Stimulated activated CD4-positive, alpha-beta T cell treated with anti-CD3 and anti-CD28 coated beads, Interleukin-4, amount 100 ng/mL, for 4 hours (primary cell): ENCODE data around the gene ABCC11.

ENCODE experiments used
- DNase-seq, 2 experiments: peaks; one replicate each; pipeline ENCODE4 v3.0.0-alpha.2; 2020

Gene ABCC11

DNA sequence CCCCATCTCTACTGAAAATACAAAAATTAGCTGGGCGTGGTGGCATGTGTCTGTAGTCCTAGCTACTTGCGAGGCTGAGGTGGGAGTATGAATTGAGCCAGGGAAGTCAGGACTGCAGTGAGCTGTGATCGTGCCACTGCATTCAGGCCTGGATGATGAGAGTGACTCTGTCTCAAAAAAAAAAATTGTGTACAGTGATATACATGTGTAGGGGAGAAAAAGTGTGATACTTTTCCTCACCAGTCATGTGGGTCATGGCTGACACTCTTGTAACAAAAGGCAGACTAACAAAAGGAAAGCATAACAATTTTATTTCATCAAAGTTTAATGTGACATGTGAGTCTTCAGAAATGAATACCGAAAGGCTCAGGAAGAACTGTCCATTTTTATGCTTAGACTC is 89.5 kb downstream of the ABCC11 start:
- no peak for DNase-seq

DNA sequence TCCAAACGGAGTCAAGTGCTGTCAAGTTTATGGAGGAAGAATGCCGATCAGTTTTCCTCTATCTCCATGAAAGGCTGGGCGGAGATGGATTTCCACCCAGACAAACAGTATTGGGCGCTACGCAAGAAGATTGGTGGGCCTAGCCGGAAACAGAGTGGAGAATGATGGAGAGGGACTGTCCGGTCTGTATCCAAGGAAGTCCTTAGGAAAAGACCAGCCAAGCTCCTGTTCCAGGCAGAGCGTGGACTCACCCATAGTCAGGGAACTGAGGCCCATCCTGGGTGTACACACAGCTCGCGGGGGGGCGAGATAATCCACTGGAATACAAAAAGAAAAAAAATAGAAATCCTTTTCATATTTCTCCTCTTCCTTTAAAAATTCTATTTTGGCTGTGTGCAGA is 90.0 kb downstream of the ABCC11 start:
- DNase-seq, result no peak

DNA sequence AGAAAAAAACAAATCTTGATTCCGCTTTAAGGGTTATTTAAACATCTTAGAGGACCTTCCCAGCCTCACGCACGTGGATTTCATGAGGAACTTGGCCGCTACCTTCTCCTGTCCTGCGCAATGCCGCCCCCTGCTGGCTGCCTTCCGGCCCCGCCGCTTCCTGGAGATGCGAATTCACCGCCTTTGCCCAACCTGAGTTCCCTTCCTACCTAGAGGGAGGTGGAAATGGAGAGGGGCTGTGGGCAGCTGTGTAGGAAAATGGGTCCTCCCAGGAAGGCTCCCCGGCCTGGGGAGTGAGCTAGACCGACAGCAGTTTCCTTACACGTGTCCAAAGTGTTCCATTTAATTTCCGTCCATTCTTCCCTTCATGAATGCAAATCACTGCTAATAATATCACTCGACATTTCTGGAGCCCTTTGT is 90.5 kb downstream of the ABCC11 start:
- peak; percentile 69 to 91 for DNase-seq

DNA sequence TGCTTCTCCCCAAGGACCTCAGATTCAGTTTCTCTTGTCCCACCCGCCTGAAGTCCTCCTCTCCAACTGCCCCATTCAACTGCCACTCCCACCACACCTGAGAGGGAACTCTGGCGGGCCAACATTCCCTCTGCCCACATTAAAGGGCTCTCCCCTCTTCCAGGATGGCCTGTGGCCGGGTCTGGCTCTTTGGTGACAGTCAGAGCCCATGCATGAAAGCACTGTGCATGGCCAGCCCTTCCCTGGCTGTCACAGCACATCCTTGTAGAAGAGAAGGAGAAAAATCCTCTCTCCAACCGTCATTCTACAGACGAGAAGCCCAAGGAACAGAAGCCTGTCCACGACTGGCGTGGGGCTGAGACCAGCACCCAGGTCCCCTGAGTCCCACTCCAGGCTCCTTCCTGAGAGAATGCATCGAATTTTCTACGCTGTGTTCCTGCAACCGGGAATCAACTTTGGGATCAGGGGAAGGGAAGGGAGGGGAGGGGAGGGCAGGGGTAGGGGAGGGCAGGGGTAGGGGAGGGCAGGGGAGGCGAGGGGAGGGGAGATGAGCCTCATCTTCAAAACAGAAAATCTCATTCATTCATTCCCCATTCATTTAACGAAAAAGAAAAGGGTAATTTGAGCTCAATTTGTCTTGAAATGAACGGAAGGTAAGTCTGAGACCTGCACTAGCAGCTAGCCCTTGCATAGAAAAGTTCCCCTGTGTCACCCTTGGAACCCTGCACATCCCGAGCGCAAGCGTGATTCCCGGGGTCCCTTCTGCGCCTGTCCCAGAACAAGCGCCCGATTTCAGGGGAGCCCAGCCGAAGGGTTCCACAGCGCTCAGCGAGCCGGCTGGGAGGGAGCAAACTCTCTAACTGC is 91.2 kb downstream of the ABCC11 start, which contains the start of gene ABCC12:
Gene ABCC12, minus strand, starts transcription at position 68 of the 864 bp plus-strand sequence. CDS start 9,569 bp downstream, outside the sequence.
- DNase-seq, result no peak

DNA sequence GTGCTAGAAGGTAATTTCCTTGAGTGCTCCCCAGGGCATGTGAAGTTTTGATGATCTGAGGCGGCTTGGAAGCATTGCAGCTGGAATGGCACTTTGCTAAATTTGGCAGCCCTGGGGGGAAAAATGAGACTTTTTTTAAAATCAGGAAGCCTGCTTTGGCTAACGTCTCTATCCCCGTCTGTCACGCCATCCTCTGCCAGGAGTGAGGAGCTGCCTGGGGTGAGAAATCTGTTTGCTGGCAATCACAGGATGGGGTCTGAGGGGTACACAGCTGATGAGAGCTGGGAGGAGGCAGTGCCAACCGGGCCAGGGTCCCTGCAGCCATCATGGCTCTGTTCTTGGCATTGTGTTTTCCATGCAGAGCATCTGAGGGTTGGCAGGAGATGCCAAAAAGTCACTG is 93.6 kb downstream of the ABCC11 start:
- DNase-seq, result no peak

DNA sequence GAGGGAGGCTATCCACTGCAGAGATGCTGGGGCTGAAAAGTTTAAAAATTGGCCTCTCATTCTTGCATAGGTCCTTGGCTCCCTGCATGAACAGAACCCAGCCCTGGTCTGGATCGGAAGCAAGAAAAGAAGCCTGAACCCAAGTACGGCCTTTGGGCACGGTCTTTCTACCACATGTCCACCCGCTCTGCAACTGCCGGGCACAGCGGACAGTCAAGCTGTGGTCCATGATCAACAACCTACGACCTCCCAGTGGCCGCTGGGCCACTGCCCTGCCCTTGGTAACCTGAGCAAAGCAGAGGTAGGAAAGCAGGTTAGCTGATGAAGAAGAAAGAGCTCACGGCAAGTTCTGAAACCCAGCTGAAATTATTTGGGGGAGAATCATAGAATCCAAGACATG is 95.1 kb downstream of the ABCC11 start:
- DNase-seq, result no peak

DNA sequence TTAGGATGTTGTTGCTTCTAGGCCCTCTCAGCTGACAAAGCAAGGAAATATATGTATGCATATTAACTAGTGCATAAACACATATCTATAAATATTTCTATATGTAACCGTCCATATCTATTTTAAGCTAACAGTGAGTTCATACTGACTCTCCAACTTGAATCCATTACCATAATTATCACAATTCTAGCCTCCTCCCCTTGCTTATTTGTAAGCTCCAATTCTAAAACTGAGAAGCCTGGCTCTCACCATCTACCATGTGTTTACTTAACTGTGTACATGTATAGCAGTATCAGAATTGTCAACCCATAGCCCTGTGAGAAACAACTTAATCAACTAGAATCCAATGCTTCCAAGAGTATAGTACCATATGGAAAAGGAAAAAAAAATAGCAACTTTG is 96.6 kb downstream of the ABCC11 start:
- no peak for DNase-seq

DNA sequence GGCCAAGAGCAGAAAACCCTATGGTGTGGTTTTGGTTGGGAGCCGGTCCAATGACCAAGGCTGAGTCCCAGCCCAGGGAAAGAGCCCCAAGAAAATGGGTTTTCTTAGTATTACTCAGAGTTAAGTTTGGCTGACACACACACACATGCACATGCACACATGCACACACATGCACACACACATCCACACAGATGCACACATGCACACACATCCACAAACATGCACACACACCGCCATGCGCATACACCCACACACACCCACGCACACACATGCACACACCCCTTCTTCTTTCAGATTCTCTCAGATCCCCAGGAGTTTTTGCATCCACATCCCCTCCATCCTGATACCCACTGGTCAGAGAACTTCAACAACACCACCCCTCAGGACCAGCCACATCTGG is 100.6 kb downstream of the ABCC11 start:
- no peak for DNase-seq

DNA sequence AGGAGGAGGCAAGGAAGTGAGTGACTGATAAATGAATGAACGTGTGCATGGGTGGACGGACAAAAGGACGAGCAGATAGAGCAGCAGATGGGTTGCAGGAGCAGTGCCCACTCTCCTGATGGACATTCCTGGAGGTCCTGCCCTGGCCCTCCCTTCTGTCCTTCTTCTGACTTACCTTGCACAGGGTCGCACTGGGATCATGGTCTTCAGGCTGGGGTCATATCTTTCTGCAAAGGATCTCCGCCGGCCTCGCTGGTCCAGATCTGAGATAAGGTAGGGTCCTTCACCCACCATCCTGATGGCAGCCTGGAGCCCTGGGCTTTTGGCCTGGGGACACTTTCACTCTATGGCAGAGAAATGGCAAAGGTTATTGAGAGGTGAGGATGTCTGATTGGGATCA is 101.2 kb downstream of the ABCC11 start:
- DNase-seq, result no peak

DNA sequence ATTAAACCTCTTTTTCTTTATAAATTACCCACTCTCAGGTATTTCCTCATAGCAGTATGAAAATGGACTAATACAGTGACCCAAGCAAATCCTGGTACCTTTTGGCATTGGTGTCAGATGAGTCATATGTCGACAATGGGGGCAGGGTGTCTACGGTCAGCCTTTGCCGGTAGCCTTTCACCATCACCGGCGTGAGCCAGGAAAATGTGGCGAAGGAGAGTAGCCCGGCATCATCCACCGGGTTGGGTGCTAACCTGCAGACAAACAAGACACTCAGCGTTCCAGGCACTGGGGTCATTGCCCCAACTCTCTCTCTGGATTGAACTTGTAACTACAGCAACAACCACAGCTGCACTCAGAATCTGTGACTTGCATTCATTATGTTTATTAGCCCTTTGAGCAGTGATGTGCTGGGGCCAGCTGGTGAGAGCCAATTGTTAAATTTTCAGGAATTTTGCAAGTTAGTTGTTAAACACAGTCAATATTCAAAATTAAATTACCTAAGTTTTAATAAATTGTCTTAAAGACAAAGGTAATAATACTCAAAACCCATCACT is 103.4 kb downstream of the ABCC11 start:
- DNase-seq, result no peak

DNA sequence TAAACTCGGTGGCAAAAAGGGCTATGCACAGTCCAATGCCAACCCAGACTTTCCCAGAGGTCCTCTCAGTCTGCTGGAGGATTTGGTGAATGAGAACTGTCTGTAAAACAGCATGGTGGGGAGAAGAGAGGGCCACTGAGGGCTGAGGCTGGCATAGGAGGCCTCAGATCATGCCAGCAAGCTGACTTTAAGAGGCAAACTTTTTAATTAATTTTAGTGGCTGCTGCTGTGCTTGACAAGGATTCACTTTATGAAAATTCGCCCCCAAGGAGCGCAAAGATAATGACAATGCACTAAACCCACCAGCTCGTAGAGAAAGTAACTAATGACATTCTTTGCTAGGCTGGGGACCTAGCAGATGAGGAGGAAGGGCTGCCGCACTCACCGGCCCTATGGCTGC is 106.5 kb downstream of the ABCC11 start:
- no peak for DNase-seq

DNA sequence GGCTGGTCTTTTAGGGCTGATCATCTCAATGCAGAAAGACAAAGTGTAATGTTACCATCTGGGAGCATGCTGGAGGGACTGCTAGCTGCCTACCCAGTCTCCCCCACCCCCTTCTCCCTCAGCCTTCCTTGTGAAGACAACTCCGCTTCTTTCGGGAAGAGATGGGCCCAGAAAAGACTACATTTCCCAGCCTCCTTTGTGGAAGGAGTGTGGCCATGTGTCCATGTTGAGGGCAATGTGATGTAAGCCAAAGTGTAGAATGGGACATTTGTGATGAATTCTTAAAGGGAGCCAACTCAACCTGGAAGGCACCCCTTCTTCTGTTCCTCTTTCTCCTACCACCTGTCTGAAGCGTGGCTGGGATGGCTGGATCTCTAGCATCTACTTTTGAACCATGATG is 107.8 kb downstream of the ABCC11 start:
- DNase-seq, result no peak

DNA sequence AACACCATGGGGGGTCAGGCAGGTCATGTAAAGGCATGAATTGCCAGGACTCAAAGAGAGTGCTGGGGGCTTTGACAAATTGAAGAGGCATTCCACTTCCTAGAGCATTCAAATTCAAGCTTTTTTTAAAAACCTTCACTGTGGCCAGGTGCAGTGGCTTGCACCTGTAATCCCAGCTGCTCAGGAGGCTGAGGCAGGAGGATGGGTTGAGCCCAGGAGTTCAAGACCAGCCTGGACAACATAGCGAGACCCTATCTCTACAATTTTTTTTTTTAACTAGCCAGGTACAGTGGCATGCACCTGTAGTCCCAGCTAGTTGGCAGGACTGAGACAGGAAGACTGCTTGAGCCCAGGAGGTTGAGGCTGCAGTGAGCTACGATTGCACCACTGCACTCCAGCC is 108.8 kb downstream of the ABCC11 start:
- DNase-seq, result no peak

DNA sequence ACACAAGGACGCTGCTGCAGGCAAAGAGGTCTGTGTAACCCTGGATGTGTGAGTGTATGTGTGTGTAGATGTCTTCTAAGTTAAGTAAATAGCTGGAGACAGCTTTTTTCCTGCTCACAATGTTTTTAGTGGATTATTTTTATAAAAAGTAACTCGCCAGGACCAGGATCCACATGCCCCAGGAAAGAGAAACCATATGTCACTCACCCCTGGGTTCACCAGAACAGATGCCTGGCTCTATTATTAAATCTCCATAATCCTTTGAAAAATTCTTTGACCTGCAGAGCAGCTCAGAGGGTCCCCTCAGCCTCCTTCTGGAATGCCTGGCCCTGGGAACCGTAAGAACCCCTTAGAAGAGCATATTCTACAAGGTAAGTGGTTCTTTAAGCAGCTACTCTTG is 109.5 kb downstream of the ABCC11 start:
- no peak for DNase-seq

DNA sequence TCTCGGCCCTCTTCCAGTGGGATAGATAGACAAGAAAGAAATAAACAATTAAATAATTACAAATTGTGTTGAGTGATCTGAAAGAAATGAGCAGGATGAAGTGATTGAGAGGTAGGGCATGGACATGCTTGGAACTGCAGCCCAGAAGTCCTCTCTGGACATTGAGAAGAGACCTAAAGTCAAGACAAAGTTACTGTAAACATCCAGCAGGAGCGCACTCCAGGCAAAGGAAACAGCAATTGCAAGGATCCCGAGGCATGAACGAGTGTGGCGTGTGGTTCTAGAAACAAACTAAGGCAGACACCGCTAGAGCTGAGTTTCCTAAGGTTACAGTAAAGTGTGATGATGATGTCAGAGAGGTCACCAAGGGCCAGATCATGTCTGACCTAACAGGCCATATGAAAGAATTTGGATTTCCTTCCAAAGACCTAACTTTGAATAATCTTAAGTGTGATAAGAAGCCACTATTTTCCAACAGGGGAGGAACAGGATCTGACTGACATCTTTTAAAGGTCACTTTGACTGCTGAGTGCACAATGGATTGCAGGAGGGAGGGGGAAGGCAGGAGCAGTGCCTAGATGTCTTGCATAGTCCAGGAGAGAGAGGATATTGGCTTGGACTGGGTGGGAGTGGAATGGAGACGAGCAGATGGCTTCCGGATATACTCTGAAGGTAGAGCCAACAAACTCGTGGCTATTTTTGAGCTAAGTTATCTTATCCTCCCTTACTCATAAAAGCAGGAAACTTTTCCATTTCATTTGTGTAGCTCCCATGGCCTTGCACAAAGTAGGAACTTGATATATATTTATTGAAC is 110.6 kb downstream of the ABCC11 start:
- DNase-seq, result no peak

DNA sequence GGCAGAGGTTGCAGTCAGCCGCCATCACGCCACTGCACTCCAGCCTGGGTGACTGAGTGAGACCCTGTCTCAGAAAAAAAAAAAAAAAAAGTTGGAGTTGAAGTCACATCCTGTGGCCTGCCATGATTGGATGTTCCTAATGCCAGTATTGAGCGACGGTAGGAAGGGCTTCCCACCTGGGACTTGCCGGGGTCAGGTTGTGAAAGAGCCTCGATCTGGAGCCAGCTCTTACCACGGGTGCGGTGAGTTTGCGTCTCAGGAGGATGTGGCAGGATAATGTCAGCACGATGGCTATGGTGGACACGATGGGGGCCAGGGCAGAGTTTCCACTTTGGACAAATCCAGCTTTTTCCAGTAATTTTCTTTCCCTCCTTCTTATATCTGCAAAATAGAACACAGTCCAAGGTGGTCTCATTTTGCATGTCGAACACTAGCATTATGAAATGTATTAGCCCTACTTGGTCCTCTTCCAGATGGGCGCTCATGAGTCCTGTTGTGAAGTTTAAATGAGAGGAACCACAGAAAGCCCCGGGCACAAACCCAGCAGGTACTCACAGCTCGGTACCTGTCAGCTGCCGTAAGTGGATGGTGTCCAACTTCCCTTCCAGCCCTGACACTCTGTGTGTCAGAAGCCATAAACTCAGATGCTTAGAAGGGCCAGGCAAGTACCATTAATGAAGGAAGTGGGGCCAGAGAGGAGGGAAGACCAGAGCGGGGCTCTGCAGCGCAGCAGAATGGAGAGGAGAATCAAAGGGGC is 113.7 kb downstream of the ABCC11 start:
- DNase-seq, result no peak

DNA sequence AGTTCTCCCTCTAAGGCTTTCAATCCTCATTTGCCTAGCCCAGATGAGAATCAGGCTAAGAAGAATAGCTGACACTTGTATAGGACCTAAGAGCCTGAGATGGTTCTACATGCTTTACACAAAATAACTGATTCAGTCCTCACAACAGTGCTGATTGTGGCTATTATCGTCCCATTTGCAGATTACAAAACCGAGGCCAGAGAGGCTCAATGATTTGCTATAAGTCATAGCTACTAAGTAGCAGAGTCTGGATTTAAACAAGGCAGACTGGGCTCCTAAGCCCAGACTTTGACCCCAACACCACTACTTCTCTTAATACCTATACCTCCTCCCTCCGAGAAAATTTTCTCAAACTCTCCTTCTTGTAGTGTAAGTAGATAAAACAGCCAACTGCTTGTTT is 114.6 kb downstream of the ABCC11 start:
- no peak for DNase-seq

DNA sequence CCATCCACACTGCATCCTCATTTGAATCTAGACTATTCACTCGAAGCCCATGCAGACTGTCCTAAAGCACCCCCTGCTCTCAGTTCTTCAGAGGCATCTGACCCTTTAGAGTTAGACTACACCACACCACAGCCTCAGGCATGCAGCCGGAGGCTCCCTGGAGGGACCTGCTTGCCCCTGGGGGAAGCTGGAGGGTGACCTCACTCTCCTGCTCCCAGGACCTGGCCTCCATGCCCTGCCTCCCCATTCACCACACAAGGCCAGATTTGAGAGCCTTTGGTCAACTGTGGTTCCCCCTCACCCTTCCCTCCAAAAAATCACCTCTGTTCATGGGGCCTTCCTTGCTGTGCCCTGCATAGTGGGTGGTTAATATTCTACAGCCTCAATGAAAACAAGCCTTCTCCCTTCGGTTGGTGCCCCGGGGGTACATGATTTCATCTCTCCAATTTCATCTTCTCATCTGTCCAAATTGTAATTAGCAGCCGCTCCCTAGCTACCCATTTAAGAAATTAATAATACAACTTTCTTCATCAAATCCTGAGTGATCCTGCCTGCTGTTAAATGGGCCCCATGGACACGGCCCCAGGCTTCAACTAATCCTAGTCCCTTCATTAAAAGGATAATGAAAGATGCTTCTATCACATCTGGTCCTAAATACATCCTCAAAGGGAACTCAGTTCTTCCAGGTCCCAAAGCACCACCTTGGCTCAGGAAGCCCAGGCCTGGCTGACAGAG is 116.0 kb downstream of the ABCC11 start:
- no peak for DNase-seq

DNA sequence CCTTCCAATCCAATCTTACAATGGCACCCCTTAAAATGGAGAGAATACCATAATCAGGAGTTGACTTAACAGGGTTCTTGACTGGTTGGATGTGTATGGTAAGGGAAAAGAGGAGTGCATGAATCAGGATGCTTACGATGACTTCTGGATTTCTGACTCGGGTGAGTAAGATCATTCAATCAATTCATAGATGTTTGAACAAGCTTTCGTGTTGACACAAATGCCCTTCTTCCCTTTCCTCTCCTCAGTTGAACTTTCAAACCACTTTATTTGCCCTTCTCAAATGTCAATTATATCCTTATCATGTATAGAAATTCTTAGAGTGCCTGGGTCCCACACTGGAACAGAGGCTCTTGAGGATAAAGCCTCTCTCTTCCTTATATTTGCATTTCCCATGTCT is 117.4 kb downstream of the ABCC11 start:
- no peak for DNase-seq

DNA sequence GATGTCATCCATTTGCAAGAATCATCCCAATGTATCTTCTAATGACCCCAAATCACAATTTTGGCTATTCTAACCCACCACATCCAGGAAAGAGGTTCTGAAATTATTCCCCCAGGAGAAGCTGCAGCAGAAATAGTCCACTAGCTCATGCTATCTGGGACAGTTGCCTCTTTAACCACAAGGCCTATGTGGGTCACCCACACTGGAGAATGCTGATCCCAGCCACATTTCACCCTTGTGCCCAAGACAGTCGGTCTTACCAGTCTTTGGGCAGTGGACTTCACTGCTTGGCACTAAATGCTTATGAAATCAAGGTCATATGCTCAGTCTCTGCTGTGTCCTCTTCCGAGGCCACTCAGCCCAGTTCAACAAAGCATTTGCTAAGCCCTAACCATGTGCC is 118.6 kb downstream of the ABCC11 start:
- DNase-seq, result no peak

DNA sequence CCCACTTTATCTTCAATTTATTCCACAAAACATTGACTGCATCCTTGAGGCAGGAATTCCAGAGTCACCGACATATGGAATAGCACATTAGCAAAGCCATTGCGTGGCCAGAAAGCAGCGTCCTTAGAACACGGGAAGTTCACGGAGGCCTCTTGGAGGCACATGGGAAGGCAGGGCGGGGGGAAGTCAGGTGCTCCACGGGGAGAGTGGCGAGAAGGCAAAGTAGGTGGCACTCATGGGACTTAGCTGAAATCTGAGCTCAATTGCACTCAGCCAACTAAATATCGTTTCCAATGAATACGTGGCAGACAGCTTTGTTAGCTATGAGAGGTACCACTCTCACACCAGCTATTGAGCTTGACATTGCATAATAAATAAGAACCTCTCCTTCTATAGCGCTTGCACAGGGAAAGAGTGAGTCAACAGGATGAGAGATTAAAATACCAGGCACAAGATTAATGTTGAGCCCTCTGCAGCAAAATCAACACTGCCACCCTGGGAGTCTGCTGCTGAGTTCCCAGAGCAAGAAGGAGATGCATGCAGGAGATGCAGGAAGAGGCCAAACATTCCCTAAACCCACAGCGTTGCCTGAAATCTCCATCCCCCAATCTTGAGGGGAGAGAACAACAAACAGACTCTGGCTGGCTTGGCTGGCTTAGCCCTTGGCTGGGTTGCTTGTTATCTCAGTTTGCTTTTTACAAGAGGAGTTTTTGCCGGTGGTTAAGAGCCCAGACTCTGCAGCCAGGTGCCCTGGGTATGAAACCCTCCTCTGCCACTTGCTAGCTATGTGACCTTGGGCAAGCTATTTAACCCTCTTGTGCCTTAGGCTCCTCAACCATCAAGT is 120.3 kb downstream of the ABCC11 start:
- DNase-seq, result no peak
